ENCODE data around the gene TACC2. TPM values are rescaled to one million over a fixed set of nuclear protein-coding genes. Genes with fewer than 3 reads are reported as not detected.

The TACC2 gene
- total RNA-seq, 1 donor from 2014 or later = 56.6 TPM

- no peak for TF ChIP-seq CTCF (IDR thresholded peaks at IDR 0.05)
- H3K4me1 Mint-ChIP-seq (ENCODE audit: low read depth) = peaks cover 29% of the 10 kb centered on the region
- H3K36me3 Mint-ChIP-seq (ENCODE audit: low read depth) = peaks cover 2% of the 10 kb centered on the region
- no peak for DNase-seq (ENCODE audit: low spot score)
- no peak overlapping the region for H3K4me3 Mint-ChIP-seq (ENCODE audit: unreplicated experiment)
- H3K27ac Mint-ChIP-seq (ENCODE audit: unreplicated experiment) = no peak overlapping the region
- H3K9me3 Mint-ChIP-seq (ENCODE audit: low read depth) = no peaks in the 10 kb centered on the region
- no peaks in the 10 kb centered on the region for H3K27me3 Mint-ChIP-seq (ENCODE audit: low read depth)
Observed at GRCh38 chr10:122172361-122173008, 183.5 kb downstream of the TACC2 start.

GRCh38 chr10:122173337-122173736 is 184.4 kb downstream of the TACC2 start:
- Mint-ChIP-seq H3K4me3 (ENCODE audit: unreplicated experiment) (no peak overlapping the region), H3K4me1 (ENCODE audit: low read depth) (peaks cover 29% of the 10 kb centered on the region), H3K9me3 (ENCODE audit: low read depth) (no peaks in the 10 kb centered on the region), H3K27me3 (ENCODE audit: low read depth) (no peaks in the 10 kb centered on the region), H3K27ac (ENCODE audit: unreplicated experiment) (no peak overlapping the region), H3K36me3 (ENCODE audit: low read depth) (peaks cover 2% of the 10 kb centered on the region)
- DNase-seq (ENCODE audit: low spot score) = no peak
- no peak for TF ChIP-seq CTCF (IDR thresholded peaks at IDR 0.05)

DNA sequence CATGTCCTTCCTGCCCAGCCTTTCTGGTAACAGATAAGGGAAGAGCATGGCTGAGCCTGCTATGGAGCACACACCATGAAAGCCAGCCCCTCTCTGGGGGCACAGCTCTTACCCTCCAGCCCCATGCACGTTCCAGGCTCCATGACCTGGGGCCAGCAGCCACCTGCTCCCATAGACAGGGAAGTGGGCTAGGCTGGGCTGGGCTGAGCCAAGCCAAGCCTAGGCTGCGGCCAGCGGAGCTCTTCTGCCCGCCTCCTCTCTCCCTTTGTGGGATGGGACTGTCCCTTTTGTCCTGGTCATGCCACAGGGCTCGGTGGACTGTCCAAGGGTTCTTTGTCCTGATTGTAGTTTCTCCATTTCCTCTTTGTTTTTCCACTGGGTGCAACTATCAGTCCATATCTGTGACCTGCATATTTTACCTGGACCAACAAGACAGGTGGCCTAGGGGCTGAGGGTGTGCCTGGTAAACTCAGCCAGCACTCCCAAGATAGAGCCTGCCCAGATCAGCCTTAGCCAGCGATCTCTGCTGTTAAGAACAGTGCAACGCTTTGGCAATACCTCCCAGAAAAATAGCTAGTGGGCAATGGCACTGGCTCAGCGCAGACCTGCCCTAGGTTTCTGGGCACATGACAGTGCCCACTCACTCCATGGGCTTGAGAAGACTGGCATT is 184.9 kb downstream of the TACC2 start:
- no peak overlapping the region for H3K4me3 Mint-ChIP-seq (ENCODE audit: unreplicated experiment)
- peaks cover 29% of the 10 kb centered on the region for H3K4me1 Mint-ChIP-seq (ENCODE audit: low read depth)
- H3K27ac Mint-ChIP-seq (ENCODE audit: unreplicated experiment) = no peak overlapping the region
- no peak for DNase-seq (ENCODE audit: low spot score)
- no peaks in the 10 kb centered on the region for H3K9me3 Mint-ChIP-seq (ENCODE audit: low read depth)
- TF ChIP-seq CTCF (IDR thresholded peaks at IDR 0.05) = no peak
- peaks cover 2% of the 10 kb centered on the region for H3K36me3 Mint-ChIP-seq (ENCODE audit: low read depth)
- no peaks in the 10 kb centered on the region for H3K27me3 Mint-ChIP-seq (ENCODE audit: low read depth)

DNA sequence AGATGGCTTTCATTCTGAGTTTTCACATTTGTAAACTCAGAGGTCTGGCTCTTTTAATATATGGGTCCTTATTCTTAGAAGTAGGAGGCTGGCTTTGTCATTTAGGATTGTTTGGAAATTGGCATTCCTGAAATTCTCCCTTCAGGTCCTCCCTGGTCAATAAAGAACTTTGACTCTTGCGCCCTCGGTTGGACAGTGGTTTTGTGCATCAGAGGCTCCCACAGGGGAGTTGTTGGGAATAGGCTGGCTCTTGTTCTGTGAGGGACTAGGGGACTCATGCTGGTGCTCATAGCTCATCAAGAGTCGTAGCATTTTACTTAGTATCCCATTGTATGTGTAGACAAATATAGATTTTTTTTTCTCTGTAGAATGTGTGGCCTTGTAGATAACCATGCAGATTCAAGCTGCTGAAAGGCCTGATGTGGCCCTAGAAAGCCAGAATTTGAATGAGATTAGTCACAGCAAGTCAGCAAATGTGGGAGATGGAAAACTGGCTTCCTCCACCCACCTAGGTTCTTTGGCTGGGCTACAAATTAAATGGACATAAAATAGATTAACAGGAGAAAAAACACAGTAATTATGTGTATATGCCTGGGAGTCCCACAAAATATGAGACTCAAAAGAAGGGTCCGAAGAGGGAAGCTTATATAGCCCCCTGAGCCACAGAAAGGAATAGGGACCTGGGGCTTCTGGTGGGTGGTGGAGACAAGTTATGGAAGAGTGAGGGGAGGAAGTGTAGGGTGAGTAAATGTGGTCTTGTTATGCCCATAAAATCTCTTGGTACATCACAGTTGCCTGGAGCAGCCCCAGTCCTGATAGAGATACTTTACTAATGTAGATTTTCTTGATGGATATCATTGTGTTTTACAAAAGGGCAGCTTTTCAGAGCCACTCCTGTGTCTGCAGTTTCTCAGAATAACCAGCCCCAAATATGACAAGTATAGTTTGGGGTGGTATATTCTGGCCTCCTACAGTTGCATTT is 187.6 kb downstream of the TACC2 start:
- Mint-ChIP-seq H3K4me1 (ENCODE audit: low read depth) (peaks cover 32% of the 10 kb centered on the region), H3K27ac (ENCODE audit: unreplicated experiment) (no peak overlapping the region)

More for the DNA sequence above, 187.6 kb downstream of the TACC2 start:
- H3K27me3 Mint-ChIP-seq (ENCODE audit: low read depth) = no peaks in the 10 kb centered on the region
- DNase-seq (ENCODE audit: low spot score) = no peak
- no peak for TF ChIP-seq CTCF (IDR thresholded peaks at IDR 0.05)
- H3K36me3 Mint-ChIP-seq (ENCODE audit: low read depth) = no peaks in the 10 kb centered on the region
- no peaks in the 10 kb centered on the region for H3K9me3 Mint-ChIP-seq (ENCODE audit: low read depth)
- no peak overlapping the region for H3K4me3 Mint-ChIP-seq (ENCODE audit: unreplicated experiment)

Measured in chondrocyte (in vitro differentiated cells).